Heart left ventricle (tissue), 16 donors: Measurements from ENCODE around the gene SLC66A2. TPM values are rescaled to one million over a fixed set of nuclear protein-coding genes. Genes with fewer than 3 reads are reported as not detected.
A peak's percentile ranks its signal among the peaks of the same experiment; 100 is the strongest.

ENCODE experiments used
- ATAC-seq, 4 donors: fragments of 200-7000 bp; cut with Tn5 transposase; one replicate each; pipeline ENCODE4 v1.9.1; 2020 to 2022; ENCODE audit warnings: moderate library complexity in 4 of 4, mild to moderate bottlenecking in 3 of 4, moderate number of reproducible peaks in 1 of 4
- DNase-seq, 5 donors: peaks; one replicate each; pipeline ENCODE4 v3.0.0-alpha.2; 2020
- H3K27ac ChIP-seq, 12 donors: fragments of 200-600 bp; sonication (generic) in 4 of 12; one replicate each; pipeline versions ENCODE4 v1.5.0 to v1.8.0; 2016 to 2022; ENCODE audit warnings: mild to moderate bottlenecking in 2 of 12
- H3K27me3 ChIP-seq, 9 donors: fragments of 200-600 bp; sonication (generic) in 2 of 9; one replicate each; pipeline versions ENCODE4 v1.5.1 to v1.8.0; 2016 to 2022; ENCODE audit warnings: mild to moderate bottlenecking in 3 of 9
- H3K36me3 ChIP-seq, 9 donors: fragments of 200-600 bp; sonication (generic) in 2 of 9; one replicate each; pipeline versions ENCODE4 v1.5.0 to v1.8.0; 2018 to 2022; ENCODE audit warnings: mild to moderate bottlenecking in 2 of 9
- H3K4me1 ChIP-seq, 12 donors: fragments of 200-600 bp; sonication (generic) in 4 of 12; one replicate each; pipeline versions ENCODE4 v1.5.0 to v1.8.0; 2016 to 2022; ENCODE audit warnings: mild to moderate bottlenecking in 3 of 12
- H3K4me3 ChIP-seq, 12 donors: fragments of 200-600 bp; sonication (generic) in 4 of 12; one replicate each; pipeline versions ENCODE4 v1.5.0 to v1.8.0; 2017 to 2022; ENCODE audit warnings: mild to moderate bottlenecking in 9 of 12, moderate library complexity in 4 of 12
- H3K9me3 ChIP-seq, 12 donors: fragments of 200-600 bp; sonication (generic) in 4 of 12; one replicate each; pipeline versions ENCODE4 v1.5.0 to v1.8.0; 2016 to 2022; ENCODE audit warnings: mild to moderate bottlenecking in 1 of 12
- POLR2A ChIP-seq, 2 donors: fragments of 450-650 bp; IDR thresholded peaks; one replicate each; pipeline ENCODE4 v1.6.1; 2017; ENCODE audit warnings: antibody characterized with exemption in 2 of 2, mild to moderate bottlenecking in 2 of 2, moderate library complexity in 2 of 2
- WGBS, 4 donors: extraction: QIAGEN DNeasy Blood & Tissue Kit in 2 of 4; methylation state at CpG; one replicate each; pipeline versions ENCODE4 v1.1.5 to v1.1.7; 2013 to 2018; 5-methylcytosine and 5-hydroxymethylcytosine counted together
- intact Hi-C, 10 donors: fragments of 100-400 bp; cut with DNase I; formaldehyde crosslinking; loops; one replicate each; pipeline versions ENCODE4 v1.11.1 to v1.14.2; 2022
- polyA plus RNA-seq, 2 donors: library from polyadenylated mRNA; stranded (reverse); fragments of 200-250 nt; gene quantifications; one replicate each; pipeline ENCODE4 v1.2.3, GENCODE V29; 2013
- total RNA-seq, 9 donors: library from RNA; depleted of rRNA in 2 of 9; stranded (reverse); fragments of >200 nt in 2 of 9; fragmentation: NEBNext Ultra II Directional in 3 of 9; extraction: Animal tissue kit (Norgen Biotek cat#: 25700) in 3 of 9; gene quantifications; one replicate each; pipeline versions ENCODE4 v1.1.0 to v1.2.4, GENCODE V29; 2016 to 2023
- TF ChIP-seq, protein P1 (sequence below), 12 donors: fragments of 200-600 bp; sonication (generic) in 4 of 12; IDR thresholded peaks; one replicate each; pipeline versions ENCODE4 v1.5.0 to v1.8.0; 2018 to 2022; ENCODE audit warnings: antibody characterized with exemption in 12 of 12, mild to moderate bottlenecking in 5 of 12
- donor health status: ischemic (EF 13 %, LVEDD 7.1; RV severe dilation, severe dysfunction).
- donor health status: healthy with polysubstance abuse.
- donor health status: DM: no; HTN: yes; CAD: no.
- donor health status: DM: no; HTN: no; CAD: no.
- donor health status: ischemic (EF 25% LVEDD 6.9; RV normal size, moderate dysfunction).
- donor health status: ischemic (EF 25% LVEDD 5.7; RV mildly dilated, moderate dysfunction).
- donor health status: healthy.
- donor health status: DM: yes; HTN: yes; CAD: no.
- donor health status: ischemic (EF 35%, LVEDD 5.7; RV mildly dilated, moderate dysfunction).
- donor health status: nonischemic (EF 11% LVEDD 7.7; RV severe dilation, severe dysfunction).
- donor health status: DM: yes; HTN: yes; CAD: no.
- donor health status: PGD.
- donor health status: ischemic (EF 29% LVEDD 5.4; RV normal size, mild dysfunction).
- donor health status: nonischemic (EF 23%, LVEDD 6.1; RV moderate dilation, normal function).

Gene SLC66A2
- total and polyA plus RNA-seq, 11 donors, result 19.7 to 33.4 (median 26.6) TPM

DNA sequence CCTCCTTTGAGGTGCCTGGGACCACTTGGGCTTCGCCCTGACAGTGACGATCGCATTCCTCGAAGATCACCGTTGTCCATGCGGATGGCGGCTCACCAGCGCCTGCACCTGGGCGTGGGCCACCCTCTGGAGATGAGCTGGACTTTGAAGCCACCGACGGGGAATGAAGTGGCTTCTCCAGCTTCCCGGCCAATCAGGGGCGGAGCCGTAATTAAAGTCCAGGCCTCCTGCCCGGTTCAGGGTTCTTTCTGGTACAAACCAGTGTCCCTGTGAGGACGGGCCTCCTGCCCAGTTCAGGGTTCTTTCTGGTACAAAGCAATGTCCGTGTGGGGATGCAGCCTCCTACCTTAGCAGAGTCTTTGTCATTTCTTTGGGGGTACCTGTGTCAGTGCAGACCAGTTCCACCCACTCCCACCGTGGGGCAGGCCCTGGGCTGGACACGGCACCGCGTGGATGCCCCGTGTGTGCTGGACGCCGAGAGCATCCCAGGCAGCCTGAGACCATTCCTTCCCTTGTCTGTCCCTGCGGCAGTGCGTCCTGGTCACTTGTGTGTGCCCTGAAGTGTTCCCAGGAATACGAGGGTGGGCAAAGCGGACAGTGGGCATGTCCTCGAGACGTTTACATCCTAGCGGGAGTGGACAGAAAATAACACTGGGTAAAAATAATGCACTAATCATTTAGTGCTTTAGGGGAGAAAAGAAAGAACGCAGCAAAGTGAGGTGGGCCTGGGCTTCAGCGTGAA is 98.7 kb downstream of the SLC66A2 start:
- Histone ChIP-seq H3K9me3 (no peaks in the 10 kb centered on the region), H3K27me3 (peaks cover 0 to 28% (median 8%) of the 10 kb centered on the region in 9 donors), H3K4me3 (no peak overlapping the region), H3K27ac (no peak overlapping the region), H3K4me1 (peaks cover 0 to 9% (median 0%) of the 10 kb centered on the region in 12 donors), H3K36me3 (no peaks in the 10 kb centered on the region)
- TF ChIP-seq, protein P1, sequence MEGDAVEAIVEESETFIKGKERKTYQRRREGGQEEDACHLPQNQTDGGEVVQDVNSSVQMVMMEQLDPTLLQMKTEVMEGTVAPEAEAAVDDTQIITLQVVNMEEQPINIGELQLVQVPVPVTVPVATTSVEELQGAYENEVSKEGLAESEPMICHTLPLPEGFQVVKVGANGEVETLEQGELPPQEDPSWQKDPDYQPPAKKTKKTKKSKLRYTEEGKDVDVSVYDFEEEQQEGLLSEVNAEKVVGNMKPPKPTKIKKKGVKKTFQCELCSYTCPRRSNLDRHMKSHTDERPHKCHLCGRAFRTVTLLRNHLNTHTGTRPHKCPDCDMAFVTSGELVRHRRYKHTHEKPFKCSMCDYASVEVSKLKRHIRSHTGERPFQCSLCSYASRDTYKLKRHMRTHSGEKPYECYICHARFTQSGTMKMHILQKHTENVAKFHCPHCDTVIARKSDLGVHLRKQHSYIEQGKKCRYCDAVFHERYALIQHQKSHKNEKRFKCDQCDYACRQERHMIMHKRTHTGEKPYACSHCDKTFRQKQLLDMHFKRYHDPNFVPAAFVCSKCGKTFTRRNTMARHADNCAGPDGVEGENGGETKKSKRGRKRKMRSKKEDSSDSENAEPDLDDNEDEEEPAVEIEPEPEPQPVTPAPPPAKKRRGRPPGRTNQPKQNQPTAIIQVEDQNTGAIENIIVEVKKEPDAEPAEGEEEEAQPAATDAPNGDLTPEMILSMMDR (IDR thresholded peaks at IDR 0.05), result no peak
- no peak for TF ChIP-seq POLR2A (IDR thresholded peaks at IDR 0.05)
- WGBS, 4 donors, result 87 to 91% (median 89%) methylated on average over 19 to 33 of the region's 33 CpGs
- DNase-seq (peak in 1 of 5 donors; percentile 10), ATAC-seq (no peak)
- intact Hi-C loops, result no loop called here

Other genes with a start within 250 kb of the SLC66A2 start
- 1 to 10 TPM in 1 of 9 donors, under 1 TPM in 1, not detected in 7; 0.18 to 1.5 TPM for gene KCNG2, start 153.7 kb downstream of the SLC66A2 start, total RNA-seq
- under 1 TPM in 1 of 2 donors, not detected in 1; 0.07 TPM for gene KCNG2, start 153.7 kb downstream of the SLC66A2 start, polyA plus RNA-seq
- gene HSBP1L1, start 13.0 kb upstream of the SLC66A2 start, total RNA-seq, result 10 to 100 TPM in 3 of 9 donors, 1 to 10 TPM in 6; 3.6 to 14.3 (median 7.1) TPM
- gene HSBP1L1, start 13.0 kb upstream of the SLC66A2 start, polyA plus RNA-seq, result 10 to 100 TPM in 1 of 2 donors, 1 to 10 TPM in 1; 4.1 to 27.5 TPM
- 100 to 1,000 TPM in 2 of 9 donors, 10 to 100 TPM in 7; 35.2 to 113 (median 90.9) TPM for gene TXNL4A, start 36.9 kb upstream of the SLC66A2 start, total RNA-seq
- 100 to 1,000 TPM in 1 of 2 donors, 10 to 100 TPM in 1; 94.6 to 139 TPM for gene TXNL4A, start 36.9 kb upstream of the SLC66A2 start, polyA plus RNA-seq
- 10 to 100 TPM; 15.5 to 32.2 (median 21.6) TPM for gene RBFA, start 82.8 kb upstream of the SLC66A2 start, total RNA-seq
- 10 to 100 TPM; 15.7 to 22.8 TPM for gene RBFA, start 82.8 kb upstream of the SLC66A2 start, polyA plus RNA-seq
- 10 to 100 TPM in 4 of 9 donors, 1 to 10 TPM in 5; 6.7 to 13.1 (median 8.8) TPM for gene ADNP2, start 157.6 kb upstream of the SLC66A2 start, total RNA-seq
- 10 to 100 TPM in 1 of 2 donors, 1 to 10 TPM in 1; 3.0 to 12.3 TPM for gene ADNP2, start 157.6 kb upstream of the SLC66A2 start, polyA plus RNA-seq